HEK293T (cell line): ENCODE results near the gene NDUFA3.

ENCODE experiments used
- BHLHE40 ChIP-seq: fragments of 450-650 bp; IDR thresholded peaks from 2 replicates; pipeline ENCODE4 v1.6.1; 2016; ENCODE audit warnings: mild to moderate bottlenecking, moderate library complexity, borderline replicate concordance
- FOXK2 ChIP-seq: fragments of 450-650 bp; IDR thresholded peaks from 2 replicates; pipeline ENCODE4 v1.6.1; 2016; ENCODE audit warnings: mild to moderate bottlenecking
- FOXM1 ChIP-seq: fragments of 450-650 bp; IDR thresholded peaks from 2 replicates; pipeline ENCODE4 v1.6.1; 2017; ENCODE audit warnings: mild to moderate bottlenecking, borderline replicate concordance
- HDGF ChIP-seq: fragments of 450-650 bp; IDR thresholded peaks from 2 replicates; pipeline ENCODE4 v1.6.1; 2017; ENCODE audit warnings: antibody characterized with exemption, borderline replicate concordance
- NFRKB ChIP-seq: fragments of 450-650 bp; IDR thresholded peaks from 2 replicates; pipeline ENCODE4 v1.6.1; 2016; ENCODE audit warnings: mild to moderate bottlenecking, moderate library complexity
- SP1 ChIP-seq: fragments of 450-650 bp; IDR thresholded peaks from 2 replicates; pipeline ENCODE4 v1.6.1; 2017
- TARDBP ChIP-seq: fragments of 450-650 bp; IDR thresholded peaks from 2 replicates; pipeline ENCODE4 v1.6.1; 2016
- ZNF384 ChIP-seq: fragments of 450-650 bp; IDR thresholded peaks from 2 replicates; pipeline ENCODE4 v1.6.1; 2016
- TF ChIP-seq, protein P1 (sequence below): fragments of 450-650 bp; IDR thresholded peaks from 2 replicates; pipeline ENCODE4 v1.6.1; 2016

DNA sequence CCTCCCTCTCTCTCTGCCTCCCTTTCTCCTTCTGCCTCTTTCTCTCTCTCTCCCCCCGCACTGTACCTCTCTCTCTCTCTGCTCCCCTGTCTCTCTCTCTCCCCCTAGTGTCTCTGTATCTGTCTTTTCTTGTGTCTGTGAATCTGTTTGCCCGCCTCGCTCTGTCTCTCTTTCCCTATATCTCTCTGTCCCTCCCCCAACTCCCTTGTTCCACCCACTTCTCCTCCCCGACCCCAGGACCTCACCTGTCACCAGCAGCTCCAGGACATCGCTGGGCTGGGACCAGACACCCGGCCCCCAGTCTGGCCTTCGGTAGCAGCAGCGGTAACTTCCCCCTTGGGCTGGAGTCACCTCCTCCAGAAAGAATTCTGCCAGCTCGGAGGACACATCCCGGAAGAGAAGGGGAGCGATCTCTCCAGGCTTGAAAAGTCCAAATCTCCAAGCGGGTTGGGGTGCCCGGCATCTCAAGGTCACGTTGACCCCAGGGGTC is 6.0 kb upstream of the NDUFA3 start:
- TF ChIP-seq HDGF: no peak
- no peak for TF ChIP-seq SP1
- TF ChIP-seq TARDBP: no peak
- TF ChIP-seq FOXM1: no peak
- TF ChIP-seq BHLHE40: no peak
- TF ChIP-seq ZNF384: no peak
- TF ChIP-seq NFRKB: no peak
- TF ChIP-seq, protein P1, sequence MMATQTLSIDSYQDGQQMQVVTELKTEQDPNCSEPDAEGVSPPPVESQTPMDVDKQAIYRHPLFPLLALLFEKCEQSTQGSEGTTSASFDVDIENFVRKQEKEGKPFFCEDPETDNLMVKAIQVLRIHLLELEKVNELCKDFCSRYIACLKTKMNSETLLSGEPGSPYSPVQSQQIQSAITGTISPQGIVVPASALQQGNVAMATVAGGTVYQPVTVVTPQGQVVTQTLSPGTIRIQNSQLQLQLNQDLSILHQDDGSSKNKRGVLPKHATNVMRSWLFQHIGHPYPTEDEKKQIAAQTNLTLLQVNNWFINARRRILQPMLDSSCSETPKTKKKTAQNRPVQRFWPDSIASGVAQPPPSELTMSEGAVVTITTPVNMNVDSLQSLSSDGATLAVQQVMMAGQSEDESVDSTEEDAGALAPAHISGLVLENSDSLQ: no peak
- TF ChIP-seq FOXK2: no peak
